Stimulated activated CD4-positive, alpha-beta T cell treated with anti-CD3 and anti-CD28 coated beads, Interleukin-4, amount 100 ng/mL, for 24 hours (primary cell): ENCODE measurements around the gene THRB.
"Not testable (repeated sequence)": the region's sequence is repeated elsewhere in the genome, so short reads cannot be mapped to it uniquely, and the experiment has no call there.

Source experiments
- DNase-seq: peaks from one replicate; pipeline ENCODE4 v3.0.0-alpha.2; 2020

Gene THRB

GRCh38 chr3:24440760-24441464, 53.7 kb downstream of the THRB start:
- DNase-seq: no peak

DNA sequence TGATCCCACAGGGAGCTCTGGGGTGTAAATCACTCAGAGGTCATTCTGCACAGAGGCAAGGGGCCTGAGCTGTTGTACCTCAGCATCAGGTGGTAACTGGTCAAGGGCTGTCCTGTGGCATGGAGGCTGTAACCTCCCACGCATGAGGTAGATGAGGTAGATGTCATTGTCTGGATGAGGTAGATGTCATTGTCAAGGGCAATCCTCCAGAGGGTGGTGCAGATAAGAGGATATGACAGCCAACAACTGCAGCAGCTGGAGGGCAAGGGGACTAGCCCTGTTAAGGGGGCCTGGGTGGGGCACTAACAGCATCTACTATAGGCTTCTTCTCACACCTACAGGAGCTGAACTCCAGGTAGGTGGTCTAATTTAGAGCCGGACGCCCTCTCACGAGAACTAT, 55.6 kb downstream of the THRB start:
- no peak for DNase-seq

DNA sequence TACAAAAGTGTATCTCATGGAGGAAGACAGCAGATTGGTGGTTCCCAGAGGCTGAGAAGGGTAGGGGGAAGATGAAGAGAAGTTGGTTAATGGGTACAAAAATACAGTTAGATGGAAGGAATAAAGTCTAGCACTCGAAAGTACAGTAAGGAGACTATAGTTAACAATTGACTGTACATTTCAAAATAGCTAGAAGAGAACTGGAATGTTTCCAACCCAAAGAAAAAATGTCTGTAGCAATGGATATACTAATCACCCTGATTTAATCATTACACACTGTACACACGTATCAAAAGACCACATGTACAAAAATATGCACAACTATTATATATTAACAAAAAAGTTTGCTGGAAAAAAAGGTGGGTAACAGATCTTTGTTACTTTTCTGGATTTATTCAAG, 57.3 kb downstream of the THRB start:
- DNase-seq: no peak

- DNase-seq: no peak
These were observed 59.1 kb downstream of the THRB start for GRCh38 chr3:24435584-24435983.

DNA sequence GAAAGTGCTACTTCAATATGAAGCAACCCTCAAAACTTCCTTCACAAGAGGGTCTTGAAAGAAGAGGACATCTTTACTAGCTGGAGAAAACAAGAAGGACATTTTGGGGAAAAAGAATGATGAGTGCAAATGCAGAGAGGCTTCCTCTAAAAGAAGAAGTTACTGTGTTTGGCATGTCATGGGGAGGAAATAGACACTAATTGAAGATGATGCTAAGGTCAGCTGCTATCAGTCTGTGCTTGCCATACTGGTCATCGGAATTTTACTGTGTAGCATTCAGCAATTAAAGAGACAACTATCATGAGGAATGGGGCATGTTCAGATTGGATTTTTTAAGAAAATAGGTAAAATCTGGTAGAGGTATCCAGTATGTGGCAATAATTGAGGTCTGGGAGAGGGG, 60.0 kb downstream of the THRB start:
- no peak for DNase-seq

DNA sequence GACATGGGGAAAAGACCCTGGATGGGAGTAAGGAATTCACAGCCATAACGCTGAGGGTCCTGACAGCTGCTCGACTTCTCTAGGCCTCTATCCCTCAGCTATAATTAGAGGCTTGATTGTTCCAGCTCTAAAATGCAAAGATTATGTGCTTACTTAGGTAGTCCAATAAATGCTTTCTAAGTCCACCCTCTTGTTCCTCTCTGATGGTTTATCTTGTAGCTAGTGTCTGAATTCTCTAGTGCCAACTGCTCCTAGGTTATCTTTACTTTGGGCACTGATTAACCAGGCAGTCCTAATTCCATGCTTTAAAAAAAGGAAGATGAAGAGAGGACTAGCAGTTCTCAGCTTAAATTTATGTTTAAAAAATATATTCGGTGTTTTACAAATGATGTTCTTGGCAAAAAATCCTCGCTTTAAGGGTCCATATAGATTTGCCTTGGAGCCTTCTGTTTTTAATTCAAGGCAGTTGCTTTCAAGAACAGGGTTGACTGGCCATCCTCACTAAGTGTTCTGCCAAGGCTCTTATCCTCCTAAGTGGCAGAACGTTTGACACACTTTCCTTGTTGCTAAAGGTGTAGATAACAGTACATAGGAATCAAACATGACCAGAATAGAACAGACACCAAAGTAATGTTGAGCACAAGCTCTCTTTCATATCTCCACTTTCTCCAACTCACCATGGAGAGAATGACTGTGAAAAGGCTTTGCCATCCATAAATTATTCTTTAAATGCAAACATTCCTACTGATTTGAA, 60.6 kb downstream of the THRB start:
- DNase-seq: no peak

GRCh38 chr3:24432989-24433388, 61.7 kb downstream of the THRB start:
- no peak for DNase-seq

DNA sequence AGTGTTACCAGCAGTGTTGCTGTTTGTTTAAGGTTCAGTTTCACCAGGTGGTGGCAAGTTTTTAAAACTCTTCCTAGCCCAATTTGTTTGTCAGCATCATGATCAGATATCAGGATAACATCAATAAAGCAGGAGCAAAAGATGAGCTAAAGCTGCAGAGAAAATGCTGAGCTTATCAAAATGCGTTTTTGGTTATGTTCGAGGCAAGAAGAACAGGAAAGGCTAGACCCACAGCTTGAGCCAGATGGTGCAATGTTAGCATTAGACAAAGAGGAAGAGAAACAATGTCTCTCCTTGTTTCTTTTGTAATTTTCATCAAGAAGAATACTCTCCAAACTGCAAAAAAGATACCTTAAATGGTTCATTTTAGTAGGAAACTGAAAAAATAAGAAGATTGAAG, 66.2 kb downstream of the THRB start:
- DNase-seq: no peak

DNA sequence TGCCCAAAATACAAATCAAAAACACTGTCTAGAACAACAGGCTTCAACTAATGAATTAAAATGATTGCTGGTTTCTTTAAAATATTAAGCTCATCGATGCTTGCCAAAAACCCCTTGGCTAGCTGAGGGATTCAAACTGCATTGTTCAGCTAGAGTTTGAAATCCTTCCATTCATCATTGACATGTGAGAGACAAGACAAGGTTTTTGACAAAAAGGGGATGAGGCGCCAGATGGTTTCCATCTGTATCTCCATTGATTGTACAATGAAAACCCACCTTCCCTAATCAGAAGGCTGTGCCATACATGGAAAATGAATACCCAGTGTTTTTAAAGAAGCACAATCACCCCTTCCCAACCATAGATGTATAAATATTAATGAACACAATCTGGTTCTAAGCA, 67.8 kb downstream of the THRB start:
- DNase-seq: no peak

DNA sequence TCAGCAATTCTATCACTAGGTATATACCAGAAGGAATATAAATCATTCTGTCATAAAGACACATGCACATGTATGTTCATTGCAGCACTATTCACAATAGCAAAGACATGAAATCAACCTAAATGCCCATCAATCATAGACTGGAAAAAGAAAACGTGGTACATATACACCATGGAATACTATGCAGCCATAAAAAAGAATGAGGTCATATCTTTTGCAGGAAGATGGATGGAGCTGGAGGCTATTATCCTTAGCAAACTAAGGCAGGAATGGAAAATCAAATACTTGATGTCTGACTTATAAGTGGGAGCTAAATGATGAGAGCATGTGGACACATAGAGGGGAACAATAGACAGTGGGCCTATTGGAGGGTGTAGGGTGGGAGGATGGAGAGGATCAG, 73.8 kb downstream of the THRB start:
- not testable (repeated sequence) for DNase-seq

DNA sequence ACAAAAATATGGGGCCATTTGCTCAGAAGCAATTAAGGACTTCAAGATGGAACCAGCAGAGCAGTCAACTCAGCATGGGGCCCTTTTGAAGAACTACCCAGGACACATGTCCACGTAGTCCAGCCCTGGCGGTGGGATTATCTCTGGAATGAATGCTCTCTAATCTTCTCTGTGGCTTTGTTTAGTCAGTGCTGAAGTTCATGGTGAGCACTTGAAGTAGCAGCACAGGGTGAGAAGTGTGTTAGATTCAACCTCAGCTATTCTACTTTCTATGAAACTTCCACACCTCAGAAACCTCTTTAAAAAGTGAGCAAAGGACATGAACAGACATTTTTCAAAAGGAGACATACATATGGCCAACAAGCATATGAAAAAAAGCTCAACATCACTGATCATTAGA, 74.4 kb downstream of the THRB start:
- no peak for DNase-seq

DNA sequence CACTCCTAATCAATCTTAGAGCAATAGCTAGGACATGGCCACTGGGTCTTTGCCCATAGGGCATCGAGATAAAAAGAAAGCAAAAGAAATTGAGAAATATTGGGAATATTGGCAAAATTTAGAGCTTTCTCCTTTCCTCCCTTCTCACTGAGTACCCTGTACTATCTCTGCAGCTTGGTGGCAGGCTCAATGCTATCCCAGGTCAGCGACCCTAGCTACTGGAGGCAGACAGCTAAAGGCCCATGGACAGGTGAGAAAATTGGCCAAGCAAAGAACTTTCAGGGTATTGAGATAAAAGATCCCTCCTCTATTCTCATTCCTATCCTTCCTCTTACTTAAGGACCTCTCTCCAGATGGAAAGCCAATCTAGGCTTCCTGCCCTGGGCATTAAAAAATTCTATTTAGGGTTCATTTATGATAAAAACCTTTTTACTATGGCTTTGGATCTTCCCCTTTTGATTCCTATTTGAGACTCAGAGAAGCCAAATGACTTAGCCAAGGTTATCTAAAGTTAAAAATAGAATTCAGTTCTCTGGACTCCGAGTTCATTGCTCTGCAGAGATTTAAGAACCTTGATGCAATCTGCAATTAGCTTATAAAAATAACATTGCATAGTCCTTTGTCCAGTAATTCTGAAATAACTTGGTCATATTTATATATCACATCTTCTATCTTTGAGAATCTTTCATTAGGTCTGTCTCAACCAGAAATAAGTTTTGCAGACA, 75.4 kb downstream of the THRB start:
- no peak for DNase-seq

DNA sequence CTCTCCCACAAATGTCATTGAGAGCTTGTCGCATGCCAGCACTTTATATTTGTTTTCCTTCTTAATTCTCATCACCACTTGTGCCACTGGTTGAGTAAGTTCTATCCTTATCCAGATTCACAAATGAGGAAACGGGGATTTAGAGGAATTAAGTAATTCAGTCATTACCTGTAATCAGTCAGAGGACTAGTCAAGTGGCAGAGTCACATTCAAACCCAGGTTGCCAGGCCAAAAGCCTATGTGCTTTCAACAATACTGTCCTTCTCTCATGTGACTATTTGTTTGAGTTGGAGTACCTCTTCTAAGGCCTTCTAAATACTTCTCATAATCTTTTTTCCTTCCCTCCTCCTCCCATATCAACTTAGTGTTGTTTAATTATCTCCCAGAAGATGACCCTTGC, 76.9 kb downstream of the THRB start:
- DNase-seq: no peak

DNA sequence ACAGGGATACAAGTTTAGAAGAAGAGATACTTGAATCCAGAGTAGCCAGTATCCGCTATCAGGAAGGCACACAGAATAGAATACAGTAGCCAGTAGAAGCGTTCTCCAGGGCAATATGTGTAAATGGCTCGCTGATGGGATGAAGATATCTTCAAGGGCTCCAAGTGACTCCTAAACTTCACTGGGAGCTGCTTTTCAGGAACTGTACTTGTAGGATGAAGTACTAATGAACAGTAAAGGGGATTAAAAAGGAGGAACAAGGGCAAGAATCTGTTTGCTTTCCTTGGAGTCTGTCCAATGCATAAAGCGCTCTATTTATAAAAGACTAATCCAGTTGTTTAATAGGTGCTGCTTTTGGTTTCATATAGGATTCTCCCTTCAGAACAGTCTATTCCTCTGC, 78.4 kb downstream of the THRB start:
- no peak for DNase-seq

DNA sequence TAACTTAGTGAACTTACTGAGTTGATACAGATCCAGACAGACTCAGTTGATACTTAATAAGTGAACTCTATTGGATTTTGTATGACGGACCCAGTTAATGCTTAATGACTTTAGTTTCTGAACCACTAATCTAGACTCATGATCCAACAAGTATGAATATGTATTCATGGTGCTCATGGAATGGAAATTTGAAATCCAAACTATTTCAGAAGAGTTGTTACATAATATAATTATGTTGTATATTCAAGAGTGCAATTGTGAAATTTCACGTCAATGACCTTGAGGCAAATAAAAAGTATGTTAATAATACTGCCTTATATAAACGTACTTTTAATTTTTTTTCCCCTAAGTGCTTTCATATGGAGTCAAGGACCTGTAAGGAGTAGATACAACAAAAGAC, 78.8 kb downstream of the THRB start:
- DNase-seq: no peak

DNA sequence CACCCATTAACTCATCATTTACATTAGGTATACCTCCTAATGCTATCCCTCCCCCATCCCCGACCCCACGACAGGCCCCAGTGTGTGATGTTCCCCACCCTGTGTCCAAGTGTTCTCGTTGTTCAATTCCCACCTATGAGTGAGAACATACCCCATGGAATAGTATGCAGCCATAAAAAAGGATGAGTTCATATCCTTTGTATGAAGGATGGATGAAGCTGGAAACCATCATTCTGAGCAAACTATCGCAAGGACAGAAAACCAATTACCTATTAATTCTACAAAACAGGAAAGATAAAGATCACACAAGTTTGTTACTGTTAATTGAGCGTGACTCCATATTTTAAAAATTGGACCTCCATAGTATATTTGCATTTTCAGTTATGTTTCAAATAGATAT, 81.0 kb downstream of the THRB start:
- not testable (repeated sequence) for DNase-seq

- no peak for DNase-seq
These were observed 83.8 kb downstream of the THRB start for GRCh38 chr3:24410860-24411259.

GRCh38 chr3:24407980-24408680, 86.5 kb downstream of the THRB start:
- DNase-seq: no peak

GRCh38 chr3:24406900-24407299, 87.8 kb downstream of the THRB start:
- no peak for DNase-seq

DNA sequence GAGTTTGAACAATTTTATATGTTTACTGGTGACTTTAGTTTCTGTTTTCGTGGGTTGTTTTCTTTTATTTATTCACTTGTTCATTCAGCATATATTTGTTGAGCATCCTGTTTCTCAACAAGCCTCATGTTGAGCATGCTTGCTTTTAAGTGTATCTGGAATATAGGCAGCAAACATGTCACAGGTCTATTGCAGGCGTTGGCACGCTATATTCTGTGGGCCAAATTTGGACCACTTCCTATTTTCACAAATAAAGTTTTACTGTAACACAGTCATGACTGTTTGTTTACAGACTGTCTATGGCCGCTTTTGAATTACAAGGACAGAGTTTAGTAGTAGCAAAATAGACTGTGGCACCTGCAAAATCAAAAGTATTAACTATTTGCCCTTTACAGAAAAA, 89.6 kb downstream of the THRB start:
- no peak for DNase-seq

- DNase-seq: no peak
These were observed 92.9 kb downstream of the THRB start for GRCh38 chr3:24401811-24402185.

GRCh38 chr3:24401090-24401810, 93.4 kb downstream of the THRB start:
- no peak for DNase-seq

DNA sequence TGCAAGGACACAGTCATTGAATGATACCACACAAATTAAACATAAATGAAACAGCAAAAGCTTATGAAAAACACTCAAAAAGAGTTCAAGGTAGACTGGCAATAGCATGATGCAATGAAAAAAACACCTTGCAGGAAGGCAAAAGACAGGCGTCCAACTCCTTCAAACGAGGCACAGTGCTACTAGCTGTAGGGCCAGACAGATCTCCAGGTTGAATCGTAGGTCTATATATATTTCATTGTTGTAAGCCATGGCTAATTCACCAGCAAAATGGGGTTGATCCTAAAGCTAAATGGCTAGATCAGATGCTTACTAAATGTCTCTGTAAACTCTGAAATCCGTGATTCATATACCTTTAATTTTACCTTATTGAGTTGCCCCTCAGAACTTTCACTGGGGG, 94.2 kb downstream of the THRB start:
- DNase-seq: no peak
